ENCODE results near the gene IVD. TPM values are rescaled to one million over a fixed set of nuclear protein-coding genes. Genes with fewer than 3 reads are reported as not detected.
A peak's percentile ranks its signal among the peaks of the same experiment; 100 is the strongest.

The IVD gene
- total RNA-seq, 1 donor from 2014 or later, result 115 TPM

GRCh38 chr15:40456299-40456712 is 50.7 kb downstream of the IVD start:
- H3K4me3 ChIP-seq, result no peak overlapping the region
- intact Hi-C loops (cut with DNase I), result no loop called here
- peak; percentile 60 for ATAC-seq
- H3K27ac ChIP-seq, result no peak overlapping the region
- TF ChIP-seq, protein P1, sequence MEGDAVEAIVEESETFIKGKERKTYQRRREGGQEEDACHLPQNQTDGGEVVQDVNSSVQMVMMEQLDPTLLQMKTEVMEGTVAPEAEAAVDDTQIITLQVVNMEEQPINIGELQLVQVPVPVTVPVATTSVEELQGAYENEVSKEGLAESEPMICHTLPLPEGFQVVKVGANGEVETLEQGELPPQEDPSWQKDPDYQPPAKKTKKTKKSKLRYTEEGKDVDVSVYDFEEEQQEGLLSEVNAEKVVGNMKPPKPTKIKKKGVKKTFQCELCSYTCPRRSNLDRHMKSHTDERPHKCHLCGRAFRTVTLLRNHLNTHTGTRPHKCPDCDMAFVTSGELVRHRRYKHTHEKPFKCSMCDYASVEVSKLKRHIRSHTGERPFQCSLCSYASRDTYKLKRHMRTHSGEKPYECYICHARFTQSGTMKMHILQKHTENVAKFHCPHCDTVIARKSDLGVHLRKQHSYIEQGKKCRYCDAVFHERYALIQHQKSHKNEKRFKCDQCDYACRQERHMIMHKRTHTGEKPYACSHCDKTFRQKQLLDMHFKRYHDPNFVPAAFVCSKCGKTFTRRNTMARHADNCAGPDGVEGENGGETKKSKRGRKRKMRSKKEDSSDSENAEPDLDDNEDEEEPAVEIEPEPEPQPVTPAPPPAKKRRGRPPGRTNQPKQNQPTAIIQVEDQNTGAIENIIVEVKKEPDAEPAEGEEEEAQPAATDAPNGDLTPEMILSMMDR (IDR thresholded peaks at IDR 0.05), result no peak
- H3K36me3 ChIP-seq, result peaks cover 28% of the 10 kb centered on the region
- no peaks in the 10 kb centered on the region for H3K27me3 ChIP-seq
- no peak for DNase-seq
- no peaks in the 10 kb centered on the region for H3K9me3 ChIP-seq
- peaks cover 43% of the 10 kb centered on the region for H3K4me1 ChIP-seq

DNA sequence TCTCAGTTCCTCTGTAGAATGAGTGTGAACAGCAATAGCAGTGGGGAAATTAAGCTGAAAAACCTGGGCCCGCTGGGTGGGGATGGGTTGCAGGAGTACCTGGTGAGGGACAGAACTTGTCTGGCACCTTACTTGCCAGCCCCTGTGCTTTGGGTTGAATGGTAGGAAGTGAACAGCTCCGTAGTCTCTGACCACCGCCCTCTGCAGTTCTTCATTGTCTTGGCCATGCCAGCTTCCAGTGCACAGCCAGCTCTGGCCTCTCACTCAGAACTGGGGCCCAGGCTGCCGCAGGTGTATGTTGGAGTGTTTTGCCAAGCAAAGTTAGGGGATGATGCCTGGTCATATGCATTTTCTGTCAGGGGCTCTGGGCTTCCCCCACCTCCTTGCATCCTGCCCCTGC is 51.1 kb downstream of the IVD start:
- H3K4me1 ChIP-seq, result peaks cover 39% of the 10 kb centered on the region
- H3K36me3 ChIP-seq, result peaks cover 29% of the 10 kb centered on the region
- intact Hi-C loops (cut with DNase I), result no loop called here
- DNase-seq (no peak), ATAC-seq (no peak)
- no peaks in the 10 kb centered on the region for H3K9me3 ChIP-seq
- no peak overlapping the region for H3K4me3 ChIP-seq
- TF ChIP-seq, protein P1 (IDR thresholded peaks at IDR 0.05), result no peak
- no peaks in the 10 kb centered on the region for H3K27me3 ChIP-seq
- H3K27ac ChIP-seq, result no peak overlapping the region

- TF ChIP-seq, protein P1 (IDR thresholded peaks at IDR 0.05), result no peak
- Histone ChIP-seq H3K36me3 (peaks cover 47% of the 10 kb centered on the region), H3K4me1 (peaks cover 30% of the 10 kb centered on the region), H3K4me3 (no peak overlapping the region), H3K27ac (no peak overlapping the region), H3K9me3 (no peaks in the 10 kb centered on the region), H3K27me3 (no peaks in the 10 kb centered on the region)
- ATAC-seq (no peak), DNase-seq (peak; percentile 60)
- intact Hi-C loops (cut with DNase I), result no loop called here
These were observed 53.1 kb downstream of the IVD start for GRCh38 chr15:40458495-40459371.

DNA sequence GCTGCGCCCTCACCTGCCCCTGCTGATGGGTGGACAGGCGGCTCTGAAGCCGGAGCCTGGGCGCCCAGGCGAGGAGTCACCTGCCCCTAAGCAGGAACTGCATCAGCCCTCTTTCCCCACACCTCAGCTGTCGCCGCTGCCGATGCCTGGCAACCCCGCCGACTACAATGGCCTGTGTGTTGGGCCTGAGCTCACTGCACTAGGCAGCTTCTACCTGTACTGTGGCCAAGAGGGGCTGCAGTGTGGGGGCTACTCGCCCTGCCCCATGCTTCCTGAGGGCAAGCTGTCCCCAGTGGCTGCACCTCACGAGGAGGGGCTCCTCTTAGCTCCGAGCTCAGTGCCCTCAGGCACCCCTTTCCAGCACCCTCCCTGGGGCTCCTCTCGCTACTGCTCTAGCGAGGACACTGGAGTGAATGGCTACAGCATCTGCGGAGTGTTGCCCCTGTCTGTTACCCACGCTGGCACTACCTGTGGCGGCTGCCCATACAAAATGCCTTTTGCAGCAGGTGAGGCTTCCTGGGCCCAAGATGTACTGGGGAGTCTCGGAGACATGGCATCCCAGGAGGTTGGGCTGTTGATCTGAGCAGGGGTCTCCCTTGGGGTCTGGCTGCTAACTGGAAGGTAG is 53.9 kb downstream of the IVD start:
- Histone ChIP-seq H3K27me3 (no peaks in the 10 kb centered on the region), H3K4me1 (peaks cover 23% of the 10 kb centered on the region), H3K4me3 (no peak overlapping the region), H3K9me3 (no peaks in the 10 kb centered on the region), H3K27ac (no peak overlapping the region), H3K36me3 (peaks cover 55% of the 10 kb centered on the region)
- TF ChIP-seq, protein P1 (IDR thresholded peaks at IDR 0.05), result no peak
- intact Hi-C loops (cut with DNase I), result no loop called here
- peak; percentile 60 for DNase-seq
- no peak for ATAC-seq

GRCh38 chr15:40460404-40460803 is 54.8 kb downstream of the IVD start:
- ATAC-seq, result no peak
- intact Hi-C loops (cut with DNase I), result no loop called here
- Histone ChIP-seq H3K9me3 (no peaks in the 10 kb centered on the region), H3K27me3 (no peaks in the 10 kb centered on the region), H3K4me1 (peaks cover 15% of the 10 kb centered on the region), H3K4me3 (no peak overlapping the region), H3K36me3 (peaks cover 63% of the 10 kb centered on the region), H3K27ac (no peak overlapping the region)
- DNase-seq, result peak; percentile 30
- TF ChIP-seq, protein P1 (IDR thresholded peaks at IDR 0.05), result no peak
